ENCODE measurements around the gene HNRNPAB. TPM values are rescaled to one million over a fixed set of nuclear protein-coding genes. Genes with fewer than 3 reads are reported as not detected.

HNRNPAB gene
- total and polyA plus RNA-seq, 9 of the 15 experiments (the other 6 are each of a cell fraction or from before 2014, with no cell fraction given), result 34.6 to 425 (median 236) TPM

DNA sequence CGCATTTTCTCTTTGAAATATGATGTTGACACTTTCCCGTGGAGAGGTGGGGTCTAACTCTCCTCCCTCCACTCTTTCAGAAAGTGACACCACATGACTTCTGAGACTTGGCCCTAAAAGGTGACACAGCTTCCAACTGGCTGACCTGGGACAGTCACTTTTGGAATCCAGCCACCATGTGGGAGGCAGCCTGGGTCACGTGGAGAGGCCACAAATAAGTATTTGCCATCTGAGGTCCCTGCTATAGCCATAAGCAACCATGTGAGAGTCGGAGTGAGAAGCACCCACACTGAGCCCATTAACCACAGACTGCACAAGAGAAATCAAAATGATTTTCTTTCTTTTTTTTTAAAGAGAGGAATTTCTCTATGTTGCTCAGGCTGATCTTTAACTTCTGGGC lies 32.3 kb downstream of the HNRNPAB start (continued):
- TF ChIP-seq BCLAF1 (IDR thresholded peaks at IDR 0.05; ENCODE audit: borderline replicate concordance in 1 of 2, control insufficient read depth in 1 of 2, low read depth in 2 of 2, low read length in 1 of 2) (no peak), JUN (IDR thresholded peaks at IDR 0.05; ENCODE audit: borderline replicate concordance, low read depth, low read length) (no peak), JUN (CRISPR knock-in tag; IDR thresholded peaks at IDR 0.05; ENCODE audit: borderline replicate concordance) (no peak), POLR2G (IDR thresholded peaks at IDR 0.05; ENCODE audit: low read depth, low read length) (no peak), FOXK1 (CRISPR knock-in tag; IDR thresholded peaks at IDR 0.05; ENCODE audit: borderline replicate concordance) (no peak), CBFA2T2 (conservative IDR thresholded peaks at IDR 0.05) (peak; percentile 27), ESRRA (IDR thresholded peaks at IDR 0.05; ENCODE audit: borderline replicate concordance, low read depth) (no peak; the same call in 1 of the 2 replicates), ZBTB9 (CRISPR knock-in tag; IDR thresholded peaks at IDR 0.05) (no peak), CREBBP (IDR thresholded peaks at IDR 0.05; ENCODE audit: low read depth, low read length) (no peak), RBM17 (IDR thresholded peaks at IDR 0.05; ENCODE audit: borderline replicate concordance, low read depth, low read length) (no peak), ELF1 (tag; IDR thresholded peaks at IDR 0.05) (no peak)
- TF ChIP-seq, protein P1, sequence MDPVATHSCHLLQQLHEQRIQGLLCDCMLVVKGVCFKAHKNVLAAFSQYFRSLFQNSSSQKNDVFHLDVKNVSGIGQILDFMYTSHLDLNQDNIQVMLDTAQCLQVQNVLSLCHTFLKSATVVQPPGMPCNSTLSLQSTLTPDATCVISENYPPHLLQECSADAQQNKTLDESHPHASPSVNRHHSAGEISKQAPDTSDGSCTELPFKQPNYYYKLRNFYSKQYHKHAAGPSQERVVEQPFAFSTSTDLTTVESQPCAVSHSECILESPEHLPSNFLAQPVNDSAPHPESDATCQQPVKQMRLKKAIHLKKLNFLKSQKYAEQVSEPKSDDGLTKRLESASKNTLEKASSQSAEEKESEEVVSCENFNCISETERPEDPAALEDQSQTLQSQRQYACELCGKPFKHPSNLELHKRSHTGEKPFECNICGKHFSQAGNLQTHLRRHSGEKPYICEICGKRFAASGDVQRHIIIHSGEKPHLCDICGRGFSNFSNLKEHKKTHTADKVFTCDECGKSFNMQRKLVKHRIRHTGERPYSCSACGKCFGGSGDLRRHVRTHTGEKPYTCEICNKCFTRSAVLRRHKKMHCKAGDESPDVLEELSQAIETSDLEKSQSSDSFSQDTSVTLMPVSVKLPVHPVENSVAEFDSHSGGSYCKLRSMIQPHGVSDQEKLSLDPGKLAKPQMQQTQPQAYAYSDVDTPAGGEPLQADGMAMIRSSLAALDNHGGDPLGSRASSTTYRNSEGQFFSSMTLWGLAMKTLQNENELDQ (CRISPR knock-in tag; IDR thresholded peaks at IDR 0.05; ENCODE audit: borderline replicate concordance), result no peak
- TF ChIP-seq, protein P2, sequence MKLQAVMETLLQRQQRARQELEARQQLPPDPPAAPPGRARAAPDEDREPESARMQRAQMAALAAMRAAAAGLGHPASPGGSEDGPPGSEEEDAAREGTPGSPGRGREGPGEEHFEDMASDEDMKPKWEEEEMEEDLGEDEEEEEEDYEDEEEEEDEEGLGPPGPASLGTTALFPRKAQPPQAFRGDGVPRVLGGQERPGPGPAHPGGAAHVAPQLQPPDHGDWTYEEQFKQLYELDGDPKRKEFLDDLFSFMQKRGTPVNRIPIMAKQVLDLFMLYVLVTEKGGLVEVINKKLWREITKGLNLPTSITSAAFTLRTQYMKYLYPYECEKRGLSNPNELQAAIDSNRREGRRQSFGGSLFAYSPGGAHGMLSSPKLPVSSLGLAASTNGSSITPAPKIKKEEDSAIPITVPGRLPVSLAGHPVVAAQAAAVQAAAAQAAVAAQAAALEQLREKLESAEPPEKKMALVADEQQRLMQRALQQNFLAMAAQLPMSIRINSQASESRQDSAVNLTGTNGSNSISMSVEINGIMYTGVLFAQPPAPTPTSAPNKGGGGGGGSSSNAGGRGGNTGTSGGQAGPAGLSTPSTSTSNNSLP (IDR thresholded peaks at IDR 0.05; ENCODE audit: borderline replicate concordance, low read depth, low read length), result no peak
- TF ChIP-seq, protein P3, sequence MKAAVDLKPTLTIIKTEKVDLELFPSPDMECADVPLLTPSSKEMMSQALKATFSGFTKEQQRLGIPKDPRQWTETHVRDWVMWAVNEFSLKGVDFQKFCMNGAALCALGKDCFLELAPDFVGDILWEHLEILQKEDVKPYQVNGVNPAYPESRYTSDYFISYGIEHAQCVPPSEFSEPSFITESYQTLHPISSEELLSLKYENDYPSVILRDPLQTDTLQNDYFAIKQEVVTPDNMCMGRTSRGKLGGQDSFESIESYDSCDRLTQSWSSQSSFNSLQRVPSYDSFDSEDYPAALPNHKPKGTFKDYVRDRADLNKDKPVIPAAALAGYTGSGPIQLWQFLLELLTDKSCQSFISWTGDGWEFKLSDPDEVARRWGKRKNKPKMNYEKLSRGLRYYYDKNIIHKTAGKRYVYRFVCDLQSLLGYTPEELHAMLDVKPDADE (conservative IDR thresholded peaks at IDR 0.05; ENCODE audit: control insufficient read depth, low read depth, low read length), result no peak
- TF ChIP-seq, protein P4, sequence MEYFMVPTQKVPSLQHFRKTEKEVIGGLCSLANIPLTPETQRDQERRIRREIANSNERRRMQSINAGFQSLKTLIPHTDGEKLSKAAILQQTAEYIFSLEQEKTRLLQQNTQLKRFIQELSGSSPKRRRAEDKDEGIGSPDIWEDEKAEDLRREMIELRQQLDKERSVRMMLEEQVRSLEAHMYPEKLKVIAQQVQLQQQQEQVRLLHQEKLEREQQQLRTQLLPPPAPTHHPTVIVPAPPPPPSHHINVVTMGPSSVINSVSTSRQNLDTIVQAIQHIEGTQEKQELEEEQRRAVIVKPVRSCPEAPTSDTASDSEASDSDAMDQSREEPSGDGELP (CRISPR knock-in tag; IDR thresholded peaks at IDR 0.05; ENCODE audit: borderline replicate concordance), result peak; percentile 41; the same call in 1 of the 2 replicates

Data from K562 (cell line).